Vagina (tissue), 2 donors: ENCODE data around the gene STK38L. TPM values are rescaled to one million over a fixed set of nuclear protein-coding genes. Genes with fewer than 3 reads are reported as not detected.

ENCODE experiments used
- DNase-seq, 2 donors: peaks; one replicate each; pipeline ENCODE4 v3.0.0-alpha.2; 2017; ENCODE audit errors: extremely low spot score in 2 of 2
- H3K27ac ChIP-seq: fragments of 200-600 bp; sonication (generic); one replicate; pipeline ENCODE4 v1.5.1; 2019
- H3K27me3 ChIP-seq: fragments of 200-600 bp; sonication (generic); one replicate; pipeline ENCODE4 v1.5.1; 2019
- H3K36me3 ChIP-seq, 2 donors: fragments of 200-600 bp; sonication (generic); one replicate each; pipeline ENCODE4 v1.5.1; 2017 to 2019
- H3K4me1 ChIP-seq: fragments of 200-600 bp; sonication (generic); one replicate; pipeline ENCODE4 v1.5.1; 2019
- H3K4me3 ChIP-seq, 2 donors: fragments of 200-600 bp; sonication (generic); 1 replicate in 1 of 2; 2 replicates in 1 of 2; pipeline ENCODE4 v1.5.1; 2016 to 2019
- H3K9me3 ChIP-seq: fragments of 200-600 bp; sonication (generic); one replicate; pipeline ENCODE4 v1.5.1; 2019
- CTCF ChIP-seq, 3 experiments: fragments of 450-650 bp in 2 of 3; fragments of 200-600 bp in 1 of 3; sonication (generic) in 1 of 3; IDR thresholded peaks; one replicate each; pipeline ENCODE4 v1.5.1; 2017 to 2019; ENCODE audit warnings: antibody characterized with exemption in 3 of 3, mild to moderate bottlenecking in 2 of 3, moderate library complexity in 2 of 3
- POLR2A ChIP-seq, 2 donors: fragments of 450-650 bp; IDR thresholded peaks; one replicate each; pipeline ENCODE4 v1.6.1; 2017; ENCODE audit warnings: antibody characterized with exemption in 2 of 2, mild to moderate bottlenecking in 2 of 2, moderate library complexity in 2 of 2
- POLR2AphosphoS5 ChIP-seq, 2 donors: sonication (generic); formaldehyde crosslinking; IDR thresholded peaks; one replicate each; pipeline ENCODE4 v1.9.0; 2017; ENCODE audit warnings: antibody characterized with exemption in 2 of 2, mild to moderate bottlenecking in 2 of 2, low read depth in 1 of 2; ENCODE audit not compliant: insufficient read depth in 1 of 2
- intact Hi-C: fragments of 100-400 bp; cut with DNase I; formaldehyde crosslinking; loops from one replicate; pipeline ENCODE4 v1.15.1; 2023
- total RNA-seq: library from RNA; depleted of rRNA; stranded (reverse); fragments of >200 nt; gene quantifications from one replicate; pipeline ENCODE4 v1.2.3, GENCODE V29; 2016

The STK38L gene
- total RNA-seq, 1 donor from 2014 or later: 52.8 TPM

GRCh38 chr12:27334721-27335082 lies 90.6 kb downstream of the STK38L start:
- DNase-seq: no peak
- H3K4me1 ChIP-seq: peaks cover 28% of the 10 kb centered on the region
- TF ChIP-seq CTCF (IDR thresholded peaks at IDR 0.05) (no peak), POLR2A (IDR thresholded peaks at IDR 0.05) (no peak), POLR2AphosphoS5 (IDR thresholded peaks at IDR 0.05; ENCODE audit: insufficient read depth in 1 of 2, low read depth in 1 of 2) (no peak)
- H3K27me3 ChIP-seq: no peaks in the 10 kb centered on the region
- peak overlapping the region in 1 of 2 donors; percentile 61 for H3K4me3 ChIP-seq
- intact Hi-C loops: no loop called here
- H3K9me3 ChIP-seq: no peaks in the 10 kb centered on the region
- H3K36me3 ChIP-seq: no peaks in the 10 kb centered on the region
- H3K27ac ChIP-seq: no peak overlapping the region

GRCh38 chr12:27335364-27336281 lies 91.5 kb downstream of the STK38L start:
- Histone ChIP-seq H3K4me3 (no peak overlapping the region), H3K9me3 (no peaks in the 10 kb centered on the region), H3K36me3 (no peaks in the 10 kb centered on the region), H3K4me1 (peaks cover 28% of the 10 kb centered on the region), H3K27ac (no peak overlapping the region), H3K27me3 (no peaks in the 10 kb centered on the region)
- no peak for DNase-seq
- intact Hi-C loops: no loop called here
- TF ChIP-seq POLR2A (IDR thresholded peaks at IDR 0.05): no peak
- no peak for TF ChIP-seq CTCF (IDR thresholded peaks at IDR 0.05)
- no peak for TF ChIP-seq POLR2AphosphoS5 (IDR thresholded peaks at IDR 0.05; ENCODE audit: insufficient read depth in 1 of 2, low read depth in 1 of 2)

GRCh38 chr12:27336282-27336653 lies 92.2 kb downstream of the STK38L start:
- Histone ChIP-seq H3K27me3 (no peaks in the 10 kb centered on the region), H3K4me1 (peaks cover 28% of the 10 kb centered on the region), H3K36me3 (no peaks in the 10 kb centered on the region), H3K27ac (no peak overlapping the region), H3K4me3 (no peak overlapping the region), H3K9me3 (no peaks in the 10 kb centered on the region)
- no peak for DNase-seq
- TF ChIP-seq POLR2AphosphoS5 (IDR thresholded peaks at IDR 0.05; ENCODE audit: insufficient read depth in 1 of 2, low read depth in 1 of 2) (no peak), CTCF (IDR thresholded peaks at IDR 0.05) (no peak), POLR2A (IDR thresholded peaks at IDR 0.05) (no peak)
- intact Hi-C loops: no loop called here

- H3K27ac ChIP-seq: no peak overlapping the region
- no peak for DNase-seq
- H3K4me1 ChIP-seq: peaks cover 18% of the 10 kb centered on the region
- no peak for TF ChIP-seq CTCF (IDR thresholded peaks at IDR 0.05)
- TF ChIP-seq POLR2AphosphoS5 (IDR thresholded peaks at IDR 0.05; ENCODE audit: insufficient read depth in 1 of 2, low read depth in 1 of 2): no peak
- no peak for TF ChIP-seq POLR2A (IDR thresholded peaks at IDR 0.05)
- no peaks in the 10 kb centered on the region for H3K36me3 ChIP-seq
- no peaks in the 10 kb centered on the region for H3K27me3 ChIP-seq
- no peak overlapping the region for H3K4me3 ChIP-seq
- H3K9me3 ChIP-seq: no peaks in the 10 kb centered on the region
- intact Hi-C loops: no loop called here
Observed at GRCh38 chr12:27337376-27337775, 93.3 kb downstream of the STK38L start.

GRCh38 chr12:27338473-27338872 lies 94.4 kb downstream of the STK38L start:
- Histone ChIP-seq H3K36me3 (no peaks in the 10 kb centered on the region), H3K27ac (no peak overlapping the region), H3K9me3 (no peaks in the 10 kb centered on the region), H3K27me3 (no peaks in the 10 kb centered on the region), H3K4me1 (peaks cover 16% of the 10 kb centered on the region), H3K4me3 (no peak overlapping the region)
- no peak for TF ChIP-seq POLR2AphosphoS5 (IDR thresholded peaks at IDR 0.05; ENCODE audit: insufficient read depth in 1 of 2, low read depth in 1 of 2)
- TF ChIP-seq CTCF (IDR thresholded peaks at IDR 0.05): no peak
- intact Hi-C loops: no loop called here
- DNase-seq: no peak
